ENCODE data around the gene MTM1.

Gene MTM1

DNA sequence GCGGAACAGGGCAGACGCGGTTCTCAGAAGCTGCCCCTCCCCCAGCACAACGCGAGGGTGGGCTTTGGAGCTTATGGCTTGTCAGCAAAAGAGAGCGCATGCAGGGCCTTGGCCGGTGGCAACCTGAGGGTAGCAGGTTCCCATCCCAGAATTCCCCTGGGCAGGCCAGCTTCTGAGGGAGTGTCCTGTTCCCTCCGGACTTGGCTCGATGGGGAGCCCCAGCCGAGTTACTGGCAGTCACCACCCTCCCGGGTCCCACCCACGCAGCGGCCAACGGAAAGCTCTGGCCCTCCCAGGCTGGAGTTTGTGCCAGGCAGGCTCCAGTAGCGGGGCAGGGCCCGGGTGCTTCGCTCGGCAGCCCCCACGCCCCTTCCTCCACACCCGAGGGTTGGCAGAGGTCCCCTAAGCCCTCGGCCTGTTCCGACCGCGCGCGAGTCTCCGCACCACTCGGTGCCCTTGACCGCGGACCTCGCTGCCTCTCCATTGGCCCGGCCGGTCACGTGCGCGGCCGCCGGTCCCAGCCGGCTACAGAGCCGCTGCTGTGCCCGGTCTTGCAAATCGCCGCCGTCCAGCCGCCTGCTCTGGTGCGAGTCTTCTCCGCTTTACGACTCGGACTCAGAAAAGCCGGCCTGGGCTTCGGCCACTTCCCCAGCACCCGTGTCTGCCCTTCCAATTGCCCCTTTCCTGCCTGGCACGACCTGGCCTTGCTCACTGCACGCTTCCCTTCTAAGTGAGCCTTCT lies 20.9 kb upstream of the MTM1 start:
- Histone ChIP-seq H3K4me1 (ENCODE audit: control insufficient read depth, insufficient read depth, low read length) (no peaks in the 10 kb centered on the region), H3K27ac (ENCODE audit: extremely low read depth, low read depth, low read length) (no peak overlapping the region), H3K9me3 (ENCODE audit: control insufficient read depth, insufficient read depth, low read depth, low read length) (no peaks in the 10 kb centered on the region), H3K4me3 (ENCODE audit: low read depth, low read length) (no peak overlapping the region), H3K36me3 (ENCODE audit: control insufficient read depth in 2 of 2, insufficient read depth in 1 of 2, low read length in 2 of 2) (no peaks in the 10 kb centered on the region)
- POLR2A ChIA-PET: no interaction called here
- CTCF ChIA-PET: interaction anchor here (1.3 kb wide), 1 partner anchor 40 kb away, joined by 3 read pairs; no protein-coding TSS in a partner anchor
- no peak for TF ChIP-seq ZNF248 (tag by site-specific recombination; IDR thresholded peaks at IDR 0.05)
- TF ChIP-seq, protein P1, sequence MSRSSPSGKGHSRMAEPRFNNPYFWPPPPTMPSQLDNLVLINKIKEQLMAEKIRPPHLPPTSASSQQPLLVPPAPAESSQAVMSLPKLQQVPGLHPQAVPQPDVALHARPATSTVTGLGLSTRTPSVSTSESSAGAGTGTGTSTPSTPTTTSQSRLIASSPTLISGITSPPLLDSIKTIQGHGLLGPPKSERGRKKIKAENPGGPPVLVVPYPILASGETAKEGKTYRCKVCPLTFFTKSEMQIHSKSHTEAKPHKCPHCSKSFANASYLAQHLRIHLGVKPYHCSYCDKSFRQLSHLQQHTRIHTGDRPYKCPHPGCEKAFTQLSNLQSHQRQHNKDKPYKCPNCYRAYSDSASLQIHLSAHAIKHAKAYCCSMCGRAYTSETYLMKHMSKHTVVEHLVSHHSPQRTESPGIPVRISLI (tag by site-specific recombination; IDR thresholded peaks at IDR 0.05): no peak
- TF ChIP-seq ZNF830 (tag by site-specific recombination; IDR thresholded peaks at IDR 0.05; ENCODE audit: low read depth): no peak
- TF ChIP-seq ZNF529 (tag by site-specific recombination; IDR thresholded peaks at IDR 0.05; ENCODE audit: insufficient replicate concordance): no peak

DNA sequence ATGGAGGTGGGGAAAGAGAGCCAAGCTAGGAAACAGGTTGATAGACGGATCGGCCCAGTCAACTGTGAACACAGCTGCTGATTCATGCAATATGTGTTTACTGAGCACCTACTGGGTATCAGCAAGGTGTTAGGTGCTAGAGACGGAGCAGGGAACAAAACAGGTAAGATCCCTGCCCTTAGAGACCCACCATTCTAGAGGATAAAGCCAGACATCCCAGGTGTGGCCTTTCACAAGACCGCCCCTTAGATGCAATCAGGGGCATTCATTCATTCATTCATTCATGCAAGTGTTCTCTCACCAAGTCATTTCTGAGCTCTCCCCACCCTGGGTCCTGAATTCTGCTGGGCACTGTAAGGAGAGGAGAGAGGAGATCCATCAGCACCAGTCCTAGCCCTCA lies 20.2 kb upstream of the MTM1 start:
- CTCF ChIA-PET: no interaction called here
- TF ChIP-seq ZNF624 (tag by site-specific recombination; IDR thresholded peaks at IDR 0.05) (no peak), ZBTB21 (tag by site-specific recombination; IDR thresholded peaks at IDR 0.05) (no peak), SETDB1 (IDR thresholded peaks at IDR 0.05; ENCODE audit: insufficient read length, low read length) (no peak), ZBTB8A (tag by site-specific recombination; IDR thresholded peaks at IDR 0.05) (no peak), GLIS1 (tag by site-specific recombination; IDR thresholded peaks at IDR 0.05) (no peak), ZNF23 (tag by site-specific recombination; IDR thresholded peaks at IDR 0.05; ENCODE audit: borderline replicate concordance) (no peak), ZNF843 (tag by site-specific recombination; IDR thresholded peaks at IDR 0.05) (no peak), ZNF335 (tag by site-specific recombination; conservative IDR thresholded peaks at IDR 0.05) (no peak), REPIN1 (tag by site-specific recombination; IDR thresholded peaks at IDR 0.05; ENCODE audit: low read depth) (no peak), YY1 (tag by site-specific recombination; IDR thresholded peaks at IDR 0.05) (no peak), SCRT2 (tag by site-specific recombination; IDR thresholded peaks at IDR 0.05) (no peak), ZBTB20 (tag by site-specific recombination; IDR thresholded peaks at IDR 0.05) (no peak), ZBTB17 (tag by site-specific recombination; IDR thresholded peaks at IDR 0.05) (no peak), OSR2 (tag by site-specific recombination; IDR thresholded peaks at IDR 0.05) (no peak), TRIM28 (IDR thresholded peaks at IDR 0.05; ENCODE audit: borderline replicate concordance, low read length) (no peak)
- TF ChIP-seq, protein P2, sequence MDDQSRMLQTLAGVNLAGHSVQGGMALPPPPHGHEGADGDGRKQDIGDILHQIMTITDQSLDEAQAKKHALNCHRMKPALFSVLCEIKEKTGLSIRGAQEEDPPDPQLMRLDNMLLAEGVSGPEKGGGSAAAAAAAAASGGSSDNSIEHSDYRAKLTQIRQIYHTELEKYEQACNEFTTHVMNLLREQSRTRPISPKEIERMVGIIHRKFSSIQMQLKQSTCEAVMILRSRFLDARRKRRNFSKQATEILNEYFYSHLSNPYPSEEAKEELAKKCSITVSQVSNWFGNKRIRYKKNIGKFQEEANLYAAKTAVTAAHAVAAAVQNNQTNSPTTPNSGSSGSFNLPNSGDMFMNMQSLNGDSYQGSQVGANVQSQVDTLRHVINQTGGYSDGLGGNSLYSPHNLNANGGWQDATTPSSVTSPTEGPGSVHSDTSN (CRISPR knock-in tag; IDR thresholded peaks at IDR 0.05): no peak
- H3K9me3 ChIP-seq (ENCODE audit: control insufficient read depth, insufficient read depth, low read depth, low read length): no peaks in the 10 kb centered on the region
- no peak overlapping the region for H3K27ac ChIP-seq (ENCODE audit: extremely low read depth, low read depth, low read length)
- POLR2A ChIA-PET: no interaction called here
- no peaks in the 10 kb centered on the region for H3K36me3 ChIP-seq (ENCODE audit: control insufficient read depth in 2 of 2, insufficient read depth in 1 of 2, low read length in 2 of 2)
- no peak overlapping the region for H3K4me3 ChIP-seq (ENCODE audit: low read depth, low read length)
- no peaks in the 10 kb centered on the region for H3K4me1 ChIP-seq (ENCODE audit: control insufficient read depth, insufficient read depth, low read length)

DNA sequence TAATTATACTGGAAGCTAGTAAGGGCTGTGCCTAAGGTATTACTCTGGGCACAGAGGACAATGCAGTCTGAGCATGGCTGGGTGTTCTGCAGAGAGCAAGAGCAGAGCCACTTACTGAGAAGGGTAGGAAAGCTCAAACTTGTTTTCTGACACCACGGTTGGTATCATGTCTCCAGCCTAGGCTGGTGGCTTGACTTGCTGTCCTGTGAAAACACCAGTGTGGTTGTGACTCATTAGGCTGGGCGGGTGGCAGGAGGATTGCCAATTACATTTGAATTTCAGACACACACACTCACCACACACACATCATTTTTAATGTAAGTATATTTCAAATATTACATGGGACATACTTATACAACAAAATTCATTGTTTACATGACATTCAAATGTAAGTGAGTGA lies 19.7 kb upstream of the MTM1 start:
- no peaks in the 10 kb centered on the region for H3K4me1 ChIP-seq (ENCODE audit: control insufficient read depth, insufficient read depth, low read length)
- TF ChIP-seq ZNF510 (tag by site-specific recombination; IDR thresholded peaks at IDR 0.05; ENCODE audit: insufficient replicate concordance) (no peak), ZNF529 (tag by site-specific recombination; IDR thresholded peaks at IDR 0.05; ENCODE audit: insufficient replicate concordance) (no peak)
- TF ChIP-seq, protein P3, sequence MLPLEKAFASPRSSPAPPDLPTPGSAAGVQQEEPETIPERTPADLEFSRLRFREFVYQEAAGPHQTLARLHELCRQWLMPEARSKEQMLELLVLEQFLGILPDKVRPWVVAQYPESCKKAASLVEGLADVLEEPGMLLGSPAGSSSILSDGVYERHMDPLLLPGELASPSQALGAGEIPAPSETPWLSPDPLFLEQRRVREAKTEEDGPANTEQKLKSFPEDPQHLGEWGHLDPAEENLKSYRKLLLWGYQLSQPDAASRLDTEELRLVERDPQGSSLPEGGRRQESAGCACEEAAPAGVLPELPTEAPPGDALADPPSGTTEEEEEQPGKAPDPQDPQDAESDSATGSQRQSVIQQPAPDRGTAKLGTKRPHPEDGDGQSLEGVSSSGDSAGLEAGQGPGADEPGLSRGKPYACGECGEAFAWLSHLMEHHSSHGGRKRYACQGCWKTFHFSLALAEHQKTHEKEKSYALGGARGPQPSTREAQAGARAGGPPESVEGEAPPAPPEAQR (tag by site-specific recombination; IDR thresholded peaks at IDR 0.05): no peak
- TF ChIP-seq, protein P4, sequence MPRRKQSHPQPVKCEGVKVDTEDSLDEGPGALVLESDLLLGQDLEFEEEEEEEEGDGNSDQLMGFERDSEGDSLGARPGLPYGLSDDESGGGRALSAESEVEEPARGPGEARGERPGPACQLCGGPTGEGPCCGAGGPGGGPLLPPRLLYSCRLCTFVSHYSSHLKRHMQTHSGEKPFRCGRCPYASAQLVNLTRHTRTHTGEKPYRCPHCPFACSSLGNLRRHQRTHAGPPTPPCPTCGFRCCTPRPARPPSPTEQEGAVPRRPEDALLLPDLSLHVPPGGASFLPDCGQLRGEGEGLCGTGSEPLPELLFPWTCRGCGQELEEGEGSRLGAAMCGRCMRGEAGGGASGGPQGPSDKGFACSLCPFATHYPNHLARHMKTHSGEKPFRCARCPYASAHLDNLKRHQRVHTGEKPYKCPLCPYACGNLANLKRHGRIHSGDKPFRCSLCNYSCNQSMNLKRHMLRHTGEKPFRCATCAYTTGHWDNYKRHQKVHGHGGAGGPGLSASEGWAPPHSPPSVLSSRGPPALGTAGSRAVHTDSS (tag by site-specific recombination; IDR thresholded peaks at IDR 0.05): no peak
- H3K9me3 ChIP-seq (ENCODE audit: control insufficient read depth, insufficient read depth, low read depth, low read length): no peaks in the 10 kb centered on the region
- POLR2A ChIA-PET: no interaction called here
- H3K4me3 ChIP-seq (ENCODE audit: low read depth, low read length): no peak overlapping the region
- H3K27ac ChIP-seq (ENCODE audit: extremely low read depth, low read depth, low read length): no peak overlapping the region
- H3K36me3 ChIP-seq (ENCODE audit: control insufficient read depth in 2 of 2, insufficient read depth in 1 of 2, low read length in 2 of 2): no peaks in the 10 kb centered on the region
- CTCF ChIA-PET: no interaction called here
